Measurements from ENCODE around the gene RNASE12. TPM values are rescaled to one million over a fixed set of nuclear protein-coding genes. Genes with fewer than 3 reads are reported as not detected.
A peak's percentile ranks its signal among the peaks of the same experiment; 100 is the strongest.
"Not testable (repeated sequence)": the region's sequence is repeated elsewhere in the genome, so short reads cannot be mapped to it uniquely, and the experiment has no call there.

The RNASE12 gene
- total and polyA plus RNA-seq, 8 donors, result not detected

DNA sequence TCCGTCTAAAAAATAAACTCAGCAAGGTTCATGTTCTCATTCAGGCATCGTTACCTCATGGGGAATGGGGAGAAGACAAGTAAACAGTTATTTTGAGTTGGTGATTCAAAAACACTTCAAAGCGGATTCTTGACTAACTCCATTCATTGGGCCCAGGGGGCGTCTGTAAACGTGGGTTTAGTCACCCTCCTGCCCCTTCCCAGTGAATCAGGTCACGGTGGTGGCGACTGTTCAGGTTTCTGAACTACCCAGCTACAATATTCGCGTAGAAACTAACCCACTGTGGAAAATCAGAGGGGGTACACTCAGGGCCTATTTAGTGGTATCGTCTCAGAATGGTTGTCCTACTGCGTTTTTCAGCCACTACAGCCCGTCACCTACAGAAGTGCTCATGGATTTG is 35.1 kb upstream of the RNASE12 start:
- no peak overlapping the region for H3K27ac ChIP-seq
- H3K36me3 ChIP-seq, result no peaks in the 10 kb centered on the region
- peaks cover 18 to 91% of the 10 kb centered on the region in 2 donors for H3K27me3 ChIP-seq
- no peaks in the 10 kb centered on the region for H3K9me3 ChIP-seq
- ATAC-seq, result no peak
- no peak for DNase-seq
- TF ChIP-seq, protein P1, sequence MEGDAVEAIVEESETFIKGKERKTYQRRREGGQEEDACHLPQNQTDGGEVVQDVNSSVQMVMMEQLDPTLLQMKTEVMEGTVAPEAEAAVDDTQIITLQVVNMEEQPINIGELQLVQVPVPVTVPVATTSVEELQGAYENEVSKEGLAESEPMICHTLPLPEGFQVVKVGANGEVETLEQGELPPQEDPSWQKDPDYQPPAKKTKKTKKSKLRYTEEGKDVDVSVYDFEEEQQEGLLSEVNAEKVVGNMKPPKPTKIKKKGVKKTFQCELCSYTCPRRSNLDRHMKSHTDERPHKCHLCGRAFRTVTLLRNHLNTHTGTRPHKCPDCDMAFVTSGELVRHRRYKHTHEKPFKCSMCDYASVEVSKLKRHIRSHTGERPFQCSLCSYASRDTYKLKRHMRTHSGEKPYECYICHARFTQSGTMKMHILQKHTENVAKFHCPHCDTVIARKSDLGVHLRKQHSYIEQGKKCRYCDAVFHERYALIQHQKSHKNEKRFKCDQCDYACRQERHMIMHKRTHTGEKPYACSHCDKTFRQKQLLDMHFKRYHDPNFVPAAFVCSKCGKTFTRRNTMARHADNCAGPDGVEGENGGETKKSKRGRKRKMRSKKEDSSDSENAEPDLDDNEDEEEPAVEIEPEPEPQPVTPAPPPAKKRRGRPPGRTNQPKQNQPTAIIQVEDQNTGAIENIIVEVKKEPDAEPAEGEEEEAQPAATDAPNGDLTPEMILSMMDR (IDR thresholded peaks at IDR 0.05), result no peak
- intact Hi-C loops (cut with DNase I), result no loop called here
- H3K4me1 ChIP-seq, result peaks cover 12 to 42% of the 10 kb centered on the region in 2 donors
- H3K4me3 ChIP-seq, result no peak overlapping the region

DNA sequence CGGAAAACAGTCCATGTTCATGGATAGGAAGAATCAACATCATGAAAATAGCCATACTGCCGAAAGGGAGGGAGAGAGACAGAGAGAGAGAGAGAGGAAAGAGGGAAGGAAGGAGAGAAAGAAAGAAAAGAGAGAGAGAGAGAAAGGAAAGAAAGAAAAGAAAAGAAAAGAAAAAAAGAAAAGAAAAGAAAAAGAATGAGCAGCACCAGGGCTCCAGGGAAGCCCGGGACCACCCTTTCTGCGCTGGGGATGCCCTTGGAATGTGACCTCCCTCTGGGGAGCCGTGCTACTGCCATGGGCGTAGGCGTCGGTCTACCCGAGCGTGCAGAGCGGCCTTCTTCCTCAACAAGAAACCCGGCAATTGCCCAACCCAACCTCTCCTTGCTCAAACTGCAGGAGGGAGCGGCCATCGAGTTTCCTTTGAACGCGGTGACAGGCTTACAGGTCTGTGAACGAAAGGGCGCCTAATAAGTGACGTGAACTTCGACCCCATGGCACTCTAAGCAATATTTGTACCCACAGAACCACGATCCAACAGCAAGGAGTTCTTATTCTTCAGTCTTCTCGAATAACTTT is 33.4 kb upstream of the RNASE12 start:
- peak in 2 of 4 donors; percentile 87 for DNase-seq
- H3K9me3 ChIP-seq, result no peaks in the 10 kb centered on the region
- peaks cover 9 to 41% of the 10 kb centered on the region in 2 donors for H3K4me1 ChIP-seq
- peak; percentile 79 for ATAC-seq
- H3K27me3 ChIP-seq, result peaks cover 15 to 74% of the 10 kb centered on the region in 2 donors
- peak overlapping the region in 1 of 2 donors; percentile 28 for H3K27ac ChIP-seq
- no peaks in the 10 kb centered on the region for H3K36me3 ChIP-seq
- intact Hi-C loops (cut with DNase I), result no loop called here
- peak overlapping the region in 1 of 2 donors; percentile 25 for H3K4me3 ChIP-seq
- TF ChIP-seq, protein P1 (IDR thresholded peaks at IDR 0.05), result no peak

DNA sequence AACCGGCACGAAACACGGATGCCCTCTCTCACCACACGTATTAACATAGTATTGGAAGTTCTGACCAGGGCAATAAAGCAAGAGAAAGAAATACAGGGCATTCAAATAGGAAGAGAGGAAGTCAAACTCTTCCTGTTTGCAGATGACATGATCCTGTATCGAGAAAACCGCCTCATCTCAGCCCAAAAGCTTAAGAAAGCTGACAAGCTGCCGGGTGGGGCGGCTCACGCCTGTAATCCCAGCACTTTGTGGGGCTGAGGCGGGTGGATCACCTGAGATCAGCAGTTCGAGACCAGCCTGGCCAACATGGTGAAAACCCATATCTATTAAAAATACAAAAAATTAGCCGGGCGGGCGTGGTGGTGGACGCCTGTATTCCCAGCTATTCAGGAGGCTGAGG is 32.6 kb upstream of the RNASE12 start:
- H3K4me1 ChIP-seq, result peaks cover 9 to 41% of the 10 kb centered on the region in 2 donors
- DNase-seq (no peak), ATAC-seq (no peak)
- H3K27me3 ChIP-seq, result peaks cover 15 to 66% of the 10 kb centered on the region in 2 donors
- H3K27ac ChIP-seq, result no peak overlapping the region
- H3K9me3 ChIP-seq, result no peaks in the 10 kb centered on the region
- H3K4me3 ChIP-seq, result no peak overlapping the region
- no peaks in the 10 kb centered on the region for H3K36me3 ChIP-seq
- TF ChIP-seq, protein P1 (IDR thresholded peaks at IDR 0.05), result no peak
- intact Hi-C loops (cut with DNase I), result no loop called here

DNA sequence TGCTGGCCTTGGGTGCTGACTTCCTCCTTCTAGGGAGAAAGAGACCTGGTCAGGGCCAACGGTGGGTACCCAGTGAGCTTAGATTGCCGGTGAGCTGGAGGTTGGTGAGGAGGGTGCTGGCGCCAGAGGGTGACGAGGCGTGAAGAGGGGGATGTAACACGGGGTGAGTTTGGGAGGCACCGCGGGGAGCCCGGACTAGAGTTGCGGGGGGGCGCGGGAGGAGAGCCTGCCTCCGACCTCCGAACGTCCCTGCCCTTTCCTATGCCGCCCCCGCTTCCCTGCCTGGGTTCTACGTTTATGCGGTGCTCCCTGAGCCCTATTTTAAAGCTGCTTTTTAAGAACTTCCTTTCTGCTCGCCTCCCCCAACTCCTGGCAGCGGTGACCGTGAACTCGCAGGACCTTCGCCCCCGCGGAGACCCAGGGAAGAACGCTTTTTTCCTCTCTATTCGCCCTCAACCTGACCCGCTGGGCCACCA is 31.7 kb upstream of the RNASE12 start:
- ATAC-seq (no peak), DNase-seq (peak in 1 of 4 donors; percentile 77)
- H3K36me3 ChIP-seq, result no peaks in the 10 kb centered on the region
- H3K27ac ChIP-seq, result no peak overlapping the region
- H3K4me3 ChIP-seq, result no peak overlapping the region
- peaks cover 9 to 50% of the 10 kb centered on the region in 2 donors for H3K4me1 ChIP-seq
- no peaks in the 10 kb centered on the region for H3K9me3 ChIP-seq
- intact Hi-C loops (cut with DNase I), result no loop called here
- TF ChIP-seq, protein P1 (IDR thresholded peaks at IDR 0.05), result no peak
- H3K27me3 ChIP-seq, result peaks cover 8 to 57% of the 10 kb centered on the region in 2 donors

DNA sequence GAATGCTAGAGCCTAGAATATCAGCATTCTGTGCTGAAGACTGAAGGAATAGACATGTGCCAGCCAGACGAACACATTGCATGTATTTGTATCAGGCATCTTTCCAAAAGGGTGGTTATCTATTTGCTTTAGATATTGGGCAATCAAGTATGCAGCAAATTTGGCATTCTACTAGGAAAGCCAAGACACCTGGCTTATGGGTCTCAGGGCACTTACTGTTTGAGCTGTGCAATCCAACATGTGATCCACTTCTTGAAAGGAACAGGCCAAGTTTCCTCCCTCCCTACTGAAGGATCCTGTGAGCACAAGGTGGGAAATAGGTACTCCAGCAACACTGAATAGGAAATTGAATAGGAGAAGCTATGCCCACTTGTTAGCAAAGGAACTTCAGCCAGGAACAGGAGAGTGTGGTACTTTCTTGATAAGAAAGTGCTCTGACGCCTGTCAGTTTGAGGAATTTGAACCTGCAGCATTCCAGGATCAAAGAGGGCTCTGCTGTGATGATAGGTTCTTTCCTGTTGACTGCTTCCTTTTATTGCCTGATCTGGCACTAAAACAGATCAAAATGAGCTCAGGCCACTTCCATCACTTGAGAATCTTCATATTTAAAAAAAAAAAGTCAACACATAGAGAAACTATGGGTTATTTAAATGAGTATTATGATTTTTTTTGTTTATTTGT is 29.8 kb upstream of the RNASE12 start:
- DNase-seq (no peak), ATAC-seq (peak; percentile 62)
- peaks cover 9 to 46% of the 10 kb centered on the region in 2 donors for H3K4me1 ChIP-seq
- no peaks in the 10 kb centered on the region for H3K36me3 ChIP-seq
- TF ChIP-seq, protein P1 (IDR thresholded peaks at IDR 0.05), result no peak
- no peak overlapping the region for H3K27ac ChIP-seq
- no peak overlapping the region for H3K4me3 ChIP-seq
- no peaks in the 10 kb centered on the region for H3K9me3 ChIP-seq
- intact Hi-C loops (cut with DNase I), result no loop called here
- H3K27me3 ChIP-seq, result peaks cover 0 to 38% of the 10 kb centered on the region in 2 donors

DNA sequence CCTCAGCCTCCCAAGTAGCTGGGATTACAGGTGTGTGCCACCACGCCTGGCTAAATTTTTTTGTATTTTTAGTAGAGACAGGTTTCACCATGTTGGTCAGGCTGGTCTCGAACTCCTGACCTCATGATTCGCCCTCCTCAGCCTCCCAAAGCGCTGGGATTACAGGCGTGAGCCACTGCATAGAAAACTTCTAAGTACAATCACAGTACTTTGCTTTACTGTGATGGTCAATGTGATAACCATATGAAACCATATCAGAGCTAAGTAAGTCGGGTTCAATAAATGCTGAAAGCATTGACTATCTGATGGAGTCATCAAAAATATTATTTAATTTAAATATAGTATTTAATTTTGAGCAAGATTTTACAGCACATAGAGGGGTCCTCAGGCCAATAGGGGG is 28.5 kb upstream of the RNASE12 start:
- H3K4me3 ChIP-seq; H3K27ac ChIP-seq; DNase-seq; H3K36me3 ChIP-seq; intact Hi-C loops (cut with DNase I); H3K9me3 ChIP-seq; ATAC-seq: not testable (repeated sequence)
- Histone ChIP-seq H3K27me3 (peaks cover 0 to 25% of the 10 kb centered on the region in 2 donors), H3K4me1 (peaks cover 5 to 38% of the 10 kb centered on the region in 2 donors)

Measured in left lung (tissue), 10 donors.